Fibroblast of pulmonary artery (primary cell): Measurements from ENCODE around the gene AASDH.
A peak's percentile ranks its signal among the peaks of the same experiment; 100 is the strongest.

Experiments
- DNase-seq: peaks from one replicate; pipeline ENCODE4 v3.0.0-alpha.2; 2010; ENCODE audit warnings: low read depth
- H3K4me3 ChIP-seq: replicated peaks from 2 replicates; pipeline ENCODE4 v1.5.1; 2011; ENCODE audit warnings: low read depth, mild to moderate bottlenecking, control low read depth, low read length, moderate library complexity
- TF ChIP-seq, protein P1 (sequence below): IDR thresholded peaks from 2 replicates; pipeline ENCODE4 v1.5.1; 2011; ENCODE audit warnings: mild to moderate bottlenecking, control low read depth, low read length, inconsistent platforms; ENCODE audit errors: missing control alignments

The AASDH gene

DNA sequence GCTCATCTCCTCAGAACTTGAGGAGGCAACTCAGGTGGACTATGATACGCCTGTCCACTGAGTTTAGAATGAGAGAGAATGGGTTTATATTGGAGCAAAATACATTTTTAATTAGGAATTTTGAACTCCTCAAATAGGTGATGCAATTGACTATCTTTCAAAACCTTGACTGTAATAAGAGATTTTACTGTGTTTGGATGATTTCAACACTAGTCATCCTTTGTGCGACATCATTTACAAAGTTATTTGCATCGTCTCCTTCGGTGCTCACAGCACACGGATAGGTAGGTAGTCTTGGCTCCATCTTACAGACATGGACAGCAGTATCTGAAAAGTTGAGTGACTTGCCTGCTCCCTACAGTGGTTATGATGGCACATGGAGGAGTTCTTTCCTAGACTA, 67.0 kb downstream of the AASDH start:
- DNase-seq, result peak; percentile 18
- no peak overlapping the region for H3K4me3 ChIP-seq
- TF ChIP-seq, protein P1, sequence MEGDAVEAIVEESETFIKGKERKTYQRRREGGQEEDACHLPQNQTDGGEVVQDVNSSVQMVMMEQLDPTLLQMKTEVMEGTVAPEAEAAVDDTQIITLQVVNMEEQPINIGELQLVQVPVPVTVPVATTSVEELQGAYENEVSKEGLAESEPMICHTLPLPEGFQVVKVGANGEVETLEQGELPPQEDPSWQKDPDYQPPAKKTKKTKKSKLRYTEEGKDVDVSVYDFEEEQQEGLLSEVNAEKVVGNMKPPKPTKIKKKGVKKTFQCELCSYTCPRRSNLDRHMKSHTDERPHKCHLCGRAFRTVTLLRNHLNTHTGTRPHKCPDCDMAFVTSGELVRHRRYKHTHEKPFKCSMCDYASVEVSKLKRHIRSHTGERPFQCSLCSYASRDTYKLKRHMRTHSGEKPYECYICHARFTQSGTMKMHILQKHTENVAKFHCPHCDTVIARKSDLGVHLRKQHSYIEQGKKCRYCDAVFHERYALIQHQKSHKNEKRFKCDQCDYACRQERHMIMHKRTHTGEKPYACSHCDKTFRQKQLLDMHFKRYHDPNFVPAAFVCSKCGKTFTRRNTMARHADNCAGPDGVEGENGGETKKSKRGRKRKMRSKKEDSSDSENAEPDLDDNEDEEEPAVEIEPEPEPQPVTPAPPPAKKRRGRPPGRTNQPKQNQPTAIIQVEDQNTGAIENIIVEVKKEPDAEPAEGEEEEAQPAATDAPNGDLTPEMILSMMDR, result no peak

GRCh38 chr4:56318555-56318954, 68.7 kb downstream of the AASDH start:
- TF ChIP-seq, protein P1, result no peak
- DNase-seq, result no peak
- no peak overlapping the region for H3K4me3 ChIP-seq

- H3K4me3 ChIP-seq, result no peak overlapping the region
- no peak for DNase-seq
- TF ChIP-seq, protein P1, result no peak
Observed at GRCh38 chr4:56317749-56318148, 69.5 kb downstream of the AASDH start.

DNA sequence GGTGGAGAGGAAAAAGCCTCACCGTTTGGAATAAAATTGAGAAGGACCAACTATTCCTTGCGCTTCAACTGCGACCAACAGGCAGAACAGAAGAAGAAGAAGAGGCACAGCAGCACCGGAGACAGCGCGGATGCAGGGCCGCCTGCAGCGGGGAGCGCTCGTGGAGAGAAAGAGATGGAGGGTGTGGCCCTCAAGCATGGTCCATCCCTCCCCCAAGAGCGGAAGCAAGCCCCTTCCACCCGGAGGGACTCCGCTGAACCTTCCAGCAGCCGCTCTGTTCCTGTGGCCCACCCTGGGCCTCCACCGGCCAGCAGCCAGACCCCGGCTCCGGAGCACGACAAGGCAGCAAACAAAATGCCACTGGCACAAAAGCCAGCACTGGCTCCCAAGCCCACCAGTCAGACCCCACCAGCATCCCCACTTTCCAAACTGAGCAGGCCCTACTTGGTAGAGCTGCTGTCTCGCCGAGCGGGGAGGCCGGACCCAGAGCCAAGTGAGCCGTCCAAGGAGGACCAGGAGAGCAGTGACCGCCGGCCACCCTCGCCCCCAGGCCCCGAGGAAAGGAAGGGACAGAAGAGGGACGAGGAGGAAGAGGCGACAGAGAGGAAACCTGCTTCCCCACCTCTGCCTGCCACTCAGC, 71.2 kb downstream of the AASDH start:
- TF ChIP-seq, protein P1, result no peak
- H3K4me3 ChIP-seq, result no peak overlapping the region
- no peak for DNase-seq

- H3K4me3 ChIP-seq, result no peak overlapping the region
- no peak for DNase-seq
- TF ChIP-seq, protein P1, result no peak
Observed at GRCh38 chr4:56315543-56315942, 71.7 kb downstream of the AASDH start.

DNA sequence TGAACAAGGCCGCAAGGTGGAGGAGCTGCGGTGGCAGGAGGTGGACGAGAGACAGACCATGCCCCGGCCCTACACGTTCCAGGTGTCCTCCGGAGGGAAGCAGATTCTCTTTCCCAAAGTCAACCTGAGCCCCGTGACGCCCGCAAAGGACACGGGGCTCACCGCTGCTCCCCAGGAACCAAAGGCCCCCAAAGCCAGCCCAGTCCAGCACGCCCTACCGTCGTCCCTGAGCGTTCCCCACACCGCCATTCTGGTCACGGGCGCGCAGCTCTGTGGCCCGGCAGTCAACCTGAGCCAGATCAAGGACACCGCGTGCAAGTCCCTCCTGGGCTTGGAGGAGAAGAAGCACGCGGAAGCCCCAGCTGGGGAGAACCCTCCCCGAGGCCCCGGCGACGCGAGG, 72.2 kb downstream of the AASDH start:
- DNase-seq, result no peak
- TF ChIP-seq, protein P1, result no peak
- H3K4me3 ChIP-seq, result no peak overlapping the region
